ENCODE results near the gene SAG.

The SAG gene

GRCh38 chr2:233358335-233358734 lies 50.7 kb downstream of the SAG start:
- H3K4me3 ChIP-seq (ENCODE audit: low read depth, low read length), result no peak overlapping the region
- DNase-seq (ENCODE audit: low read depth), result no peak
- TF ChIP-seq CTCF (IDR thresholded peaks at IDR 0.05; ENCODE audit: control insufficient read depth, extremely low read depth, insufficient read depth), result no peak

GRCh38 chr2:233358947-233359346 lies 51.3 kb downstream of the SAG start:
- H3K4me3 ChIP-seq (ENCODE audit: low read depth, low read length), result no peak overlapping the region
- no peak for TF ChIP-seq CTCF (IDR thresholded peaks at IDR 0.05; ENCODE audit: control insufficient read depth, extremely low read depth, insufficient read depth)
- no peak for DNase-seq (ENCODE audit: low read depth)

- TF ChIP-seq CTCF (IDR thresholded peaks at IDR 0.05; ENCODE audit: control insufficient read depth, extremely low read depth, insufficient read depth), result no peak
- no peak overlapping the region for H3K4me3 ChIP-seq (ENCODE audit: low read depth, low read length)
- no peak for DNase-seq (ENCODE audit: low read depth)
Observed at GRCh38 chr2:233359823-233360222, 52.2 kb downstream of the SAG start.

- H3K4me3 ChIP-seq (ENCODE audit: low read depth, low read length), result no peak overlapping the region
- TF ChIP-seq CTCF (IDR thresholded peaks at IDR 0.05; ENCODE audit: control insufficient read depth, extremely low read depth, insufficient read depth), result no peak
- no peak for DNase-seq (ENCODE audit: low read depth)
Observed at GRCh38 chr2:233360771-233361176, 53.2 kb downstream of the SAG start.

GRCh38 chr2:233361297-233361696 lies 53.7 kb downstream of the SAG start:
- H3K4me3 ChIP-seq (ENCODE audit: low read depth, low read length), result no peak overlapping the region
- TF ChIP-seq CTCF (IDR thresholded peaks at IDR 0.05; ENCODE audit: control insufficient read depth, extremely low read depth, insufficient read depth), result no peak
- no peak for DNase-seq (ENCODE audit: low read depth)

GRCh38 chr2:233362742-233363141 lies 55.1 kb downstream of the SAG start:
- no peak overlapping the region for H3K4me3 ChIP-seq (ENCODE audit: low read depth, low read length)
- DNase-seq (ENCODE audit: low read depth), result no peak
- TF ChIP-seq CTCF (IDR thresholded peaks at IDR 0.05; ENCODE audit: control insufficient read depth, extremely low read depth, insufficient read depth), result no peak

- no peak for TF ChIP-seq CTCF (IDR thresholded peaks at IDR 0.05; ENCODE audit: control insufficient read depth, extremely low read depth, insufficient read depth)
- no peak for DNase-seq (ENCODE audit: low read depth)
- no peak overlapping the region for H3K4me3 ChIP-seq (ENCODE audit: low read depth, low read length)
Observed at GRCh38 chr2:233363744-233364235, 56.2 kb downstream of the SAG start.
